GM10248 (cell line): Measurements from ENCODE around the gene MARCHF11.

Source experiments
- CTCF ChIA-PET: fragments of 300-600 bp; sonication (Branson Sonifier 250); formaldehyde crosslinking; extraction: SDS; loops from one replicate; lab custom pipeline; 2021; ENCODE audit warnings: antibody characterized with exemption; lab: Yijun Ruan, JAX
- POLR2A ChIA-PET: fragments of 350-650 bp; sonication (Branson Sonifier 250); formaldehyde crosslinking; extraction: SDS; loops from one replicate; lab custom pipeline; 2020; ENCODE audit warnings: antibody characterized with exemption; lab: Yijun Ruan, JAX
- DNase-seq: peaks from one replicate; pipeline ENCODE4 v3.0.0; 2012; ENCODE audit errors: extremely low spot score
- CTCF ChIP-seq: IDR thresholded peaks from 2 replicates; pipeline ENCODE4 v1.5.1; 2012; ENCODE audit warnings: mild to moderate bottlenecking, low read depth; ENCODE audit errors: extremely low read depth, missing control alignments, control extremely low read depth

Gene MARCHF11

GRCh38 chr5:16082053-16082452 lies 97.5 kb downstream of the MARCHF11 start:
- POLR2A ChIA-PET = no interaction called here
- CTCF ChIA-PET = no interaction called here
- no peak for DNase-seq
- TF ChIP-seq CTCF = no peak

GRCh38 chr5:16081376-16081955 lies 98.1 kb downstream of the MARCHF11 start:
- CTCF ChIA-PET = no interaction called here
- POLR2A ChIA-PET = no interaction called here
- TF ChIP-seq CTCF = no peak
- no peak for DNase-seq

- CTCF ChIA-PET = no interaction called here
- TF ChIP-seq CTCF = no peak
Measured at GRCh38 chr5:16076657-16077056, 102.9 kb downstream of the MARCHF11 start.

GRCh38 chr5:16074358-16074757 lies 105.2 kb downstream of the MARCHF11 start:
- no peak for TF ChIP-seq CTCF
- no peak for DNase-seq
- ChIA-PET POLR2A (no interaction called here), CTCF (no interaction called here)

More at GRCh38 chr5:16076657-16077056, 102.9 kb downstream of the MARCHF11 start:
- no peak for DNase-seq
- POLR2A ChIA-PET = no interaction called here

- ChIA-PET POLR2A (no interaction called here), CTCF (no interaction called here)
- no peak for TF ChIP-seq CTCF
Measured at GRCh38 chr5:16072616-16073015, 107.0 kb downstream of the MARCHF11 start.

GRCh38 chr5:16067415-16067814 lies 112.2 kb downstream of the MARCHF11 start:
- ChIA-PET POLR2A (no interaction called here), CTCF (interaction anchor here (1.3 kb wide), 1 partner anchor 22 kb away, joined by 5 read pairs; no protein-coding TSS in a partner anchor)
- no peak for DNase-seq
- TF ChIP-seq CTCF = no peak

More at GRCh38 chr5:16072616-16073015, 107.0 kb downstream of the MARCHF11 start:
- no peak for DNase-seq
